CD4-positive, CD25-positive, alpha-beta regulatory T cell (primary cell): ENCODE results near the gene FUZ. TPM values are rescaled to one million over a fixed set of nuclear protein-coding genes. Genes with fewer than 3 reads are reported as not detected.
A peak's percentile ranks its signal among the peaks of the same experiment; 100 is the strongest.

Source experiments
- ATAC-seq, 2 donors: fragments of 150-1000 bp; cut with Tn5 transposase; one replicate each; pipeline ENCODE4 v1.10.0; 2021; ENCODE audit warnings: low read depth in 2 of 2, moderate number of reproducible peaks in 2 of 2, moderate library complexity in 1 of 2
- DNase-seq, 3 donors: peaks; one replicate each; pipeline versions ENCODE4 v3.0.0 to v3.0.0-alpha.2; 2012 to 2022; ENCODE audit warnings: mixed read lengths in 1 of 3
- H3K27ac ChIP-seq: one replicate; pipeline ENCODE4 v1.7.0; 2013; ENCODE audit warnings: mild to moderate bottlenecking, low read length; ENCODE audit not compliant: insufficient read depth, poor library complexity, severe bottlenecking
- H3K27me3 ChIP-seq: one replicate; pipeline ENCODE4 v1.7.0; 2013; ENCODE audit warnings: low read length; ENCODE audit not compliant: control insufficient read depth, insufficient read depth
- H3K36me3 ChIP-seq: one replicate; pipeline ENCODE4 v1.7.0; 2013; ENCODE audit warnings: mild to moderate bottlenecking, low read length, moderate library complexity; ENCODE audit not compliant: control insufficient read depth, insufficient read depth
- H3K4me1 ChIP-seq: 2 replicates; pipeline ENCODE4 v1.7.0; 2013; ENCODE audit warnings: mild to moderate bottlenecking, low read length; ENCODE audit not compliant: insufficient read depth, control insufficient read depth, poor library complexity, severe bottlenecking
- H3K4me3 ChIP-seq: one replicate; pipeline ENCODE4 v1.7.0; 2013; ENCODE audit warnings: low read depth, mild to moderate bottlenecking, low read length, moderate library complexity
- H3K9me3 ChIP-seq, 2 experiments: 1 replicate in 1 of 2; 2 replicates in 1 of 2; pipeline ENCODE4 v1.7.0; 2013; ENCODE audit warnings: low read length in 2 of 2, mild to moderate bottlenecking in 1 of 2, moderate library complexity in 1 of 2; ENCODE audit not compliant: control insufficient read depth in 2 of 2
- H3K27ac Mint-ChIP-seq, 3 donors: one replicate each; pipeline ENCODE4 v1.8.0; 2020 to 2022; ENCODE audit warnings: mild to moderate bottlenecking in 3 of 3, mixed read lengths in 3 of 3, moderate library complexity in 2 of 3
- H3K27me3 Mint-ChIP-seq: one replicate; pipeline ENCODE4 v1.8.0; 2022; ENCODE audit warnings: mild to moderate bottlenecking, mixed read lengths
- H3K36me3 Mint-ChIP-seq: one replicate; pipeline ENCODE4 v1.8.0; 2020; ENCODE audit warnings: mixed read lengths
- H3K4me1 Mint-ChIP-seq, 4 donors: one replicate each; pipeline ENCODE4 v1.8.0; 2020 to 2022; ENCODE audit warnings: mixed read lengths in 4 of 4, mild to moderate bottlenecking in 1 of 4
- H3K4me3 Mint-ChIP-seq, 4 donors: one replicate each; pipeline ENCODE4 v1.8.0; 2020 to 2022; ENCODE audit warnings: mild to moderate bottlenecking in 4 of 4, mixed read lengths in 4 of 4, moderate library complexity in 3 of 4
- H3K9me3 Mint-ChIP-seq, 7 donors: one replicate each; pipeline ENCODE4 v1.8.0; 2020 to 2022; ENCODE audit warnings: mixed read lengths in 7 of 7, mild to moderate bottlenecking in 3 of 7, moderate library complexity in 2 of 7
- polyA plus RNA-seq, 4 donors: library from polyadenylated mRNA; unstranded; fragments of 300-500 nt; fragmentation: Illumina TruSeq; gene quantifications; one replicate each; pipeline ENCODE4 v1.2.3, GENCODE V29; 2021
- total RNA-seq: library from RNA; stranded (reverse); gene quantifications from one replicate; pipeline ENCODE4 v1.2.3, GENCODE V29; 2022

FUZ gene
- total and polyA plus RNA-seq, 5 donors from 2014 or later: 4.0 to 15.8 (median 5.7) TPM

GRCh38 chr19:49849433-49850220 lies 36.5 kb upstream of the FUZ start:
- peak overlapping the region; percentile 88 to 96 (median 94) for H3K4me3 Mint-ChIP-seq
- Histone ChIP-seq H3K9me3 (no peaks in the 10 kb centered on the region), H3K27ac (no peak overlapping the region), H3K36me3 (no peaks in the 10 kb centered on the region), H3K27me3 (peaks cover 2% of the 10 kb centered on the region), H3K4me1 (peaks cover 21% of the 10 kb centered on the region), H3K4me3 (peak overlapping the region; percentile 72)
- no peaks in the 10 kb centered on the region for H3K36me3 Mint-ChIP-seq
- DNase-seq: no peak
- H3K27me3 Mint-ChIP-seq: no peaks in the 10 kb centered on the region
- peaks cover 0 to 2% (median 0%) of the 10 kb centered on the region in 7 donors for H3K9me3 Mint-ChIP-seq
- H3K27ac Mint-ChIP-seq: peak overlapping the region; percentile 82 to 98 (median 96)
- no peak for ATAC-seq
- peaks cover 7 to 40% (median 36%) of the 10 kb centered on the region in 4 donors for H3K4me1 Mint-ChIP-seq

GRCh38 chr19:49848938-49849337 lies 35.8 kb upstream of the FUZ start:
- Histone ChIP-seq H3K4me3 (no peak overlapping the region), H3K9me3 (no peaks in the 10 kb centered on the region), H3K27ac (no peak overlapping the region), H3K4me1 (peaks cover 21% of the 10 kb centered on the region), H3K27me3 (peaks cover 2% of the 10 kb centered on the region), H3K36me3 (no peaks in the 10 kb centered on the region)
- Mint-ChIP-seq H3K4me1 (peaks cover 7 to 40% (median 36%) of the 10 kb centered on the region in 4 donors), H3K4me3 (peak overlapping the region; percentile 70 to 93 (median 83)), H3K36me3 (no peaks in the 10 kb centered on the region), H3K9me3 (peaks cover 0 to 2% (median 0%) of the 10 kb centered on the region in 7 donors), H3K27me3 (no peaks in the 10 kb centered on the region), H3K27ac (peak overlapping the region in 1 of 3 donors; percentile 82)
- DNase-seq (no peak), ATAC-seq (no peak)

GRCh38 chr19:49847731-49848696 lies 34.9 kb upstream of the FUZ start:
- Mint-ChIP-seq H3K36me3 (no peaks in the 10 kb centered on the region), H3K4me1 (peaks cover 7 to 40% (median 32%) of the 10 kb centered on the region in 4 donors), H3K27me3 (no peaks in the 10 kb centered on the region), H3K27ac (no peak overlapping the region), H3K4me3 (peak overlapping the region in 1 of 4 donors; percentile 88), H3K9me3 (peaks cover 0 to 2% (median 0%) of the 10 kb centered on the region in 7 donors)
- no peak overlapping the region for H3K4me3 ChIP-seq
- H3K27ac ChIP-seq: no peak overlapping the region
- H3K27me3 ChIP-seq: peaks cover 2% of the 10 kb centered on the region
- no peak for ATAC-seq
- no peaks in the 10 kb centered on the region for H3K36me3 ChIP-seq
- H3K4me1 ChIP-seq: peaks cover 21% of the 10 kb centered on the region
- DNase-seq: peak in 1 of 3 donors; percentile 74
- no peaks in the 10 kb centered on the region for H3K9me3 ChIP-seq

- H3K36me3 Mint-ChIP-seq: no peaks in the 10 kb centered on the region
- no peak overlapping the region for H3K27ac Mint-ChIP-seq
- no peak overlapping the region for H3K4me3 ChIP-seq
- no peaks in the 10 kb centered on the region for H3K36me3 ChIP-seq
- H3K9me3 ChIP-seq: no peaks in the 10 kb centered on the region
- peaks cover 7 to 30% (median 22%) of the 10 kb centered on the region in 4 donors for H3K4me1 Mint-ChIP-seq
- no peak overlapping the region for H3K27ac ChIP-seq
- no peaks in the 10 kb centered on the region for H3K27me3 Mint-ChIP-seq
- H3K9me3 Mint-ChIP-seq: peaks cover 0 to 2% (median 0%) of the 10 kb centered on the region in 7 donors
- H3K4me3 Mint-ChIP-seq: no peak overlapping the region
- H3K4me1 ChIP-seq: peaks cover 8% of the 10 kb centered on the region
- H3K27me3 ChIP-seq: no peaks in the 10 kb centered on the region
- ATAC-seq (no peak), DNase-seq (no peak)
Measured at GRCh38 chr19:49846408-49846807, 33.3 kb upstream of the FUZ start.

DNA sequence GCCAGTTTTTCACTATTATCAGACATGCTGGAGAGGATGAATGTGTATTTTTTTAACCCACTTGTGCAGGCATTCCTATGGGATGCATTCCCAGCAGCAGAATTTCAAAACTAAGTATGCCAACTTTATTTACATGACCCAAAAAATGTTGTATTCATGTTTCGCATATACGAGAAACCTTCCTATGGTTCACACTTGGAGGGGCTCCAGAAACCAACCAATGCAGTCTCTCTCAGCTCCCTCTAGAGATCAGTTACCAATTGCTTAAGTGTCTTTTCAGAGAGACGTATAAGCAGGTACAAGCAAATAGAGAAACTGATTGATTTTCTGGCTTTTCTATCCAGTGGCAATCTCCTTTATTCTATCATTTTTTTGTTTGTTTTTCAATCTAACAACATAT lies 32.3 kb upstream of the FUZ start:
- H3K4me3 Mint-ChIP-seq: no peak overlapping the region
- Histone ChIP-seq H3K36me3 (no peaks in the 10 kb centered on the region), H3K9me3 (no peaks in the 10 kb centered on the region), H3K4me3 (no peak overlapping the region), H3K27ac (no peak overlapping the region), H3K27me3 (no peaks in the 10 kb centered on the region), H3K4me1 (peaks cover 5% of the 10 kb centered on the region)
- peaks cover 7 to 26% (median 21%) of the 10 kb centered on the region in 4 donors for H3K4me1 Mint-ChIP-seq
- no peak for ATAC-seq
- H3K27me3 Mint-ChIP-seq: no peaks in the 10 kb centered on the region
- no peak overlapping the region for H3K27ac Mint-ChIP-seq
- H3K36me3 Mint-ChIP-seq: no peaks in the 10 kb centered on the region
- DNase-seq: no peak
- H3K9me3 Mint-ChIP-seq: peaks cover 0 to 2% (median 0%) of the 10 kb centered on the region in 7 donors

DNA sequence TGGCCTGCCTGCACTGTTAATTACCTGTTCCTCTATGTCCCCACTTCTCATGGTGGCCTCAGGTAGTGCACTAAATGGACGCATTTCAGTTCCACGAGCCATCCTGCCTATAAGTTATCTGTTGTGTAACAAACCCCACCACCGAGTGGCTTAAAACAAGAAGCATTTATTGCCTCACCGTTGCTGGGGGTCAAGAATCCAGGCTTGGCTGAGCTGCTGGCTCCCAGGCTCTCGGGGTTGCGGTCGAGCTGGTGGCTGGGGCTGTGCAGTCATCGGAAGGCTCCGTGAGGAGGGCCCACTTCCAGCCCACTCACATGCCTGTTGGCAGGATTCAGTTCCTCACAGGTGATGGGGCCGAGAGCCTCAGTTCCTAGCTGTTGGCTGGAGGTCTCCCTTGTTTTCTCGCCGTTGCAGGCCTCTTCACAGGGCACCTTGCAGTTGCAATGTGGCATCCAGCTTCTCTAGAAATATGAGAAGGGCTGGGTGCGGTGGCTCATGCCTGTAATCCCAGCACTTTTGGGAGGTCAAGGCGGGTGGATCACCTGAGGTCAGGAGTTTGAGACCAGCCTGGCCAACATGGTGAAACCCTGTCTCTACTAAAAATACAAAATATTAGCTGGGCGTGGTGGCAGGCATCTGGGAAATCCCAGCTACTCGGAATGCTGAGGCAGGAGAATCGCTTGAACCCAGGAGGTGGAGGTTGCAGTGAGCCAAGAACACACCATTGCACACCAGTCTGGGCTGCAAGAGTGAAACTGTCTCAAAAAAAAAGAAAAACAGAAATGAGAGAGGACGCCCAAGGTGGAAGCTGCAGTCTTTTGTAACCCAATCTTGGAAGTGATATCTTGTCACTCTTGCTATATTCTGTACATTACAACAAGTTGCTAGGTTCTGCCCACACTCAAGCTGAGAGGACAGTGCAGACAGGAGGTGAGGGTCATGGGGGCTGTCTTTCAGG lies 31.3 kb upstream of the FUZ start:
- Histone ChIP-seq H3K36me3 (peaks cover 4% of the 10 kb centered on the region), H3K4me1 (no peaks in the 10 kb centered on the region), H3K4me3 (no peak overlapping the region), H3K27ac (no peak overlapping the region), H3K27me3 (no peaks in the 10 kb centered on the region), H3K9me3 (no peaks in the 10 kb centered on the region)
- DNase-seq: no peak
- H3K4me1 Mint-ChIP-seq: peaks cover 0 to 16% (median 14%) of the 10 kb centered on the region in 4 donors
- ATAC-seq: no peak
- H3K27me3 Mint-ChIP-seq: no peaks in the 10 kb centered on the region
- H3K4me3 Mint-ChIP-seq: peak overlapping the region in 1 of 4 donors; percentile 10
- no peak overlapping the region for H3K27ac Mint-ChIP-seq
- H3K9me3 Mint-ChIP-seq: peaks cover 0 to 2% (median 0%) of the 10 kb centered on the region in 7 donors
- H3K36me3 Mint-ChIP-seq: no peaks in the 10 kb centered on the region

DNA sequence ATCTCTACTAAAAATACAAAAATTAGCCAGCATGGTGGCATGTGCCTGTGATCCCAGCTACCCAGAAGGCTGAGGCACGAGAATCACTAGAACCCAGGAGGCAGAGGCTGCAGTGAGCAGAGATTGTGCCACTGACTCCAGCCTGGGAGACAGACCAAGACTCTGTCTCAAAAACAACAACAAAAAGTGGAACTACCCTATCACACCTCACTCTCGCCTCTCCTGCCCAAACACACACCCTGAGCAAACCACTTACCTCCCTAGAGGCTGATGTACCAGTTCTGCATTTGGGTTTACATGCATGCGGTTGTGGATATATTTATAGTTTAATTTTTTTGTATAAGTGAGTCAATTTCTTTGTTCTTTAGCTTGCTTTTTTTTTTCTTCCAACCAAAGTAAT lies 30.2 kb upstream of the FUZ start:
- Histone ChIP-seq H3K4me3 (no peak overlapping the region), H3K36me3 (peaks cover 13% of the 10 kb centered on the region), H3K27ac (no peak overlapping the region), H3K4me1 (no peaks in the 10 kb centered on the region), H3K27me3 (no peaks in the 10 kb centered on the region), H3K9me3 (no peaks in the 10 kb centered on the region)
- Mint-ChIP-seq H3K27me3 (no peaks in the 10 kb centered on the region), H3K27ac (no peak overlapping the region), H3K9me3 (peaks cover 0 to 1% (median 0%) of the 10 kb centered on the region in 7 donors), H3K4me1 (peaks cover 0 to 6% (median 4%) of the 10 kb centered on the region in 4 donors), H3K36me3 (peaks cover 7% of the 10 kb centered on the region), H3K4me3 (no peak overlapping the region)
- peak in 1 of 2 donors; percentile 42 for ATAC-seq
- DNase-seq: no peak
